ENCODE data around the gene KCTD1. TPM values are rescaled to one million over a fixed set of nuclear protein-coding genes. Genes with fewer than 3 reads are reported as not detected.

KCTD1 gene
- total and polyA plus RNA-seq, 9 donors: 10.7 to 31.1 (median 22.5) TPM

GRCh38 chr18:26521617-26522016 is 26.7 kb downstream of the KCTD1 start:
- Histone ChIP-seq H3K27me3 (no peaks in the 10 kb centered on the region), H3K36me3 (no peaks in the 10 kb centered on the region), H3K4me1 (ENCODE audit: insufficient read depth) (peaks cover 4% of the 10 kb centered on the region), H3K4me3 (no peak overlapping the region), H3K9me3 (no peaks in the 10 kb centered on the region), H3K27ac (no peak overlapping the region)
- WGBS, 3 donors: 86 to 91% (median 90%) methylated on average over 4 of the region's 4 CpGs
- intact Hi-C loops (cut with DNase I): no loop called here
- TF ChIP-seq EP300 (IDR thresholded peaks at IDR 0.05) (no peak), CTCF (IDR thresholded peaks at IDR 0.05) (no peak), POLR2A (IDR thresholded peaks at IDR 0.05) (no peak)
- no peak for DNase-seq

- 95 to 98% (median 96%) methylated on average over 3 of the region's 3 CpGs for WGBS, 3 donors
- Histone ChIP-seq H3K4me1 (ENCODE audit: insufficient read depth) (peaks cover 4% of the 10 kb centered on the region), H3K9me3 (no peaks in the 10 kb centered on the region), H3K27ac (no peak overlapping the region), H3K27me3 (no peaks in the 10 kb centered on the region), H3K4me3 (no peak overlapping the region), H3K36me3 (no peaks in the 10 kb centered on the region)
- TF ChIP-seq CTCF (IDR thresholded peaks at IDR 0.05) (no peak), POLR2A (IDR thresholded peaks at IDR 0.05) (no peak), EP300 (IDR thresholded peaks at IDR 0.05) (no peak)
- no peak for DNase-seq
- intact Hi-C loops (cut with DNase I): no loop called here
Observed at GRCh38 chr18:26520974-26521373, 27.4 kb downstream of the KCTD1 start.

GRCh38 chr18:26519114-26519513 is 29.2 kb downstream of the KCTD1 start:
- 80 to 84% (median 82%) methylated on average over 4 of the region's 4 CpGs for WGBS, 3 donors
- H3K4me3 ChIP-seq: no peak overlapping the region
- no peak for DNase-seq
- no peak overlapping the region for H3K27ac ChIP-seq
- H3K4me1 ChIP-seq (ENCODE audit: insufficient read depth): peaks cover 4% of the 10 kb centered on the region
- no peak for TF ChIP-seq CTCF (IDR thresholded peaks at IDR 0.05)
- TF ChIP-seq POLR2A (IDR thresholded peaks at IDR 0.05): no peak
- no peak for TF ChIP-seq EP300 (IDR thresholded peaks at IDR 0.05)
- H3K27me3 ChIP-seq: no peaks in the 10 kb centered on the region
- no peaks in the 10 kb centered on the region for H3K9me3 ChIP-seq
- intact Hi-C loops (cut with DNase I): no loop called here
- no peaks in the 10 kb centered on the region for H3K36me3 ChIP-seq

- Histone ChIP-seq H3K4me1 (ENCODE audit: insufficient read depth) (peaks cover 1% of the 10 kb centered on the region), H3K27ac (no peak overlapping the region), H3K27me3 (no peaks in the 10 kb centered on the region), H3K36me3 (no peaks in the 10 kb centered on the region), H3K4me3 (no peak overlapping the region), H3K9me3 (no peaks in the 10 kb centered on the region)
- DNase-seq: peak in 1 of 5 donors; percentile 12
- 44 to 56% (median 51%) methylated on average over 2 of the region's 2 CpGs for WGBS, 3 donors
- TF ChIP-seq CTCF (IDR thresholded peaks at IDR 0.05): no peak
- intact Hi-C loops (cut with DNase I): no loop called here
Observed at GRCh38 chr18:26516964-26517363, 31.4 kb downstream of the KCTD1 start.

All from ovary (tissue), 9 donors.